ENCODE data around the gene NDUFS7. TPM values are rescaled to one million over a fixed set of nuclear protein-coding genes. Genes with fewer than 3 reads are reported as not detected.

NDUFS7 gene
- total and polyA plus RNA-seq, 11 donors, result 205 to 717 (median 336) TPM

GRCh38 chr19:1410789-1411188 is 27.1 kb downstream of the NDUFS7 start:
- Histone ChIP-seq H3K36me3 (peaks cover 0 to 25% (median 10%) of the 10 kb centered on the region in 9 donors), H3K4me1 (peaks cover 28 to 78% (median 65%) of the 10 kb centered on the region in 12 donors), H3K4me3 (peak overlapping the region in 4 of 12 donors; percentile 7 to 100 (median 96)), H3K27ac (peak overlapping the region in 11 of 12 donors; percentile 61 to 97 (median 87)), H3K9me3 (no peaks in the 10 kb centered on the region), H3K27me3 (no peaks in the 10 kb centered on the region)
- DNase-seq (peak in 1 of 5 donors; percentile 18), ATAC-seq (no peak)
- TF ChIP-seq CTCF (IDR thresholded peaks at IDR 0.05), result no peak
- no peak for TF ChIP-seq POLR2A (IDR thresholded peaks at IDR 0.05)
- WGBS, 4 donors, result 67 to 79% (median 71%) methylated on average over 8 to 9 of the region's 9 CpGs
- intact Hi-C loops (cut with DNase I), result no loop called here

- H3K27ac ChIP-seq, result peak overlapping the region in 11 of 12 donors; percentile 61 to 97 (median 87)
- H3K4me3 ChIP-seq, result peak overlapping the region in 5 of 12 donors; percentile 1 to 30 (median 9)
- ATAC-seq (peak; percentile 35 to 55 (median 42)), DNase-seq (peak; percentile 80 to 94 (median 84))
- WGBS, 4 donors, result 50 to 57% (median 53%) methylated on average over 19 to 29 of the region's 29 CpGs
- H3K27me3 ChIP-seq, result no peaks in the 10 kb centered on the region
- intact Hi-C loops (cut with DNase I), result no loop called here
- peaks cover 33 to 84% (median 72%) of the 10 kb centered on the region in 12 donors for H3K4me1 ChIP-seq
- TF ChIP-seq CTCF (IDR thresholded peaks at IDR 0.05) (no peak), POLR2A (IDR thresholded peaks at IDR 0.05) (no peak)
- H3K36me3 ChIP-seq, result peaks cover 0 to 25% (median 10%) of the 10 kb centered on the region in 9 donors
- H3K9me3 ChIP-seq, result no peaks in the 10 kb centered on the region
Measured at GRCh38 chr19:1411255-1412191, 27.8 kb downstream of the NDUFS7 start.

GRCh38 chr19:1412323-1412923 is 28.7 kb downstream of the NDUFS7 start:
- Histone ChIP-seq H3K4me1 (peaks cover 33 to 88% (median 78%) of the 10 kb centered on the region in 12 donors), H3K9me3 (no peaks in the 10 kb centered on the region), H3K27ac (peak overlapping the region in 8 of 12 donors; percentile 32 to 97 (median 93)), H3K27me3 (no peaks in the 10 kb centered on the region), H3K4me3 (no peak overlapping the region), H3K36me3 (peaks cover 0 to 30% (median 12%) of the 10 kb centered on the region in 9 donors)
- ATAC-seq, result no peak
- TF ChIP-seq POLR2A (IDR thresholded peaks at IDR 0.05) (no peak), CTCF (IDR thresholded peaks at IDR 0.05) (no peak)
- 58 to 67% (median 64%) methylated on average over 12 to 21 of the region's 21 CpGs for WGBS, 4 donors
- peak in 1 of 5 donors; percentile 34 for DNase-seq
- intact Hi-C loops (cut with DNase I), result no loop called here
